HCT116 (cell line): ENCODE measurements around the gene OR2Y1. TPM values are rescaled to one million over a fixed set of nuclear protein-coding genes. Genes with fewer than 3 reads are reported as not detected.

Experiments
- ATAC-seq: fragments of 200-7000 bp; cut with Tn5 transposase; 2 replicates; pipeline ENCODE4 v1.9.1; 2020; ENCODE audit warnings: mild to moderate bottlenecking, moderate library complexity
- BruUV-seq: library from RNA; stranded (reverse); fragments of 400-500 nt; replicated peaks from 2 replicates; lab custom pipeline; 2021; lab: Mats Ljungman, UMichigan
- CTCF ChIA-PET: fragments of 300-600 bp; sonication (Branson Sonifier 250); formaldehyde crosslinking; loops from one replicate; lab custom pipeline; 2021; ENCODE audit warnings: antibody characterized with exemption; lab: Charles Lee
- POLR2A ChIA-PET: fragments of 300-600, 350-600 bp; sonication (Branson Sonifier 250); formaldehyde crosslinking; loops from one replicate; lab custom pipeline; 2021; ENCODE audit warnings: antibody characterized with exemption; lab: Charles Lee
- RAD21 ChIA-PET, 2 experiments: fragments of 300-600 bp; sonication (Branson Sonifier 250); formaldehyde crosslinking; loops; one replicate each; lab custom pipeline; 2023; ENCODE audit warnings: low total read pairs in 2 of 2; ENCODE audit not compliant: uncharacterized antibody in 2 of 2, unreplicated experiment in 2 of 2, low non-redundant PET in 1 of 2; lab: Charles Lee
- DNase-seq: peaks from one replicate; pipeline ENCODE4 v3.0.0-alpha.2; 2010; ENCODE audit warnings: low read depth, low spot score
- H2AFZ ChIP-seq: fragments of 200-600 bp; shearing (Covaris generic), sonication (generic); 2 replicates; pipeline ENCODE4 v1.6.1; 2017; ENCODE audit warnings: low read depth, mixed run types, mixed read lengths, antibody characterized with exemption, low read length; ENCODE audit not compliant: poor library complexity, severe bottlenecking
- H3K27ac ChIP-seq: 2 replicates; pipeline ENCODE4 v1.5.1; 2012; ENCODE audit warnings: low read depth, low read length
- H3K27me3 ChIP-seq: fragments of 200-600 bp; sonication (generic); 2 replicates; pipeline ENCODE4 v1.6.1; 2016; ENCODE audit warnings: mixed run types, low read length, mixed read lengths; ENCODE audit not compliant: insufficient read depth
- H3K36me3 ChIP-seq, 2 experiments: fragments of 200-500 bp in 1 of 2; fragments of 200-600 bp in 1 of 2; sonication (Bioruptor generic) in 1 of 2; sonication (generic) in 1 of 2; 2 replicates each; pipeline versions ENCODE4 v1.5.1 to v1.6.1; 2014 to 2016; ENCODE audit warnings: low read length in 2 of 2, inconsistent platforms in 1 of 2, mixed read lengths in 1 of 2, mixed run types in 1 of 2; ENCODE audit not compliant: insufficient read depth in 2 of 2, control insufficient read depth in 1 of 2
- H3K4me1 ChIP-seq, 2 experiments: fragments of 200-600 bp in 1 of 2; sonication (generic) in 1 of 2; 2 replicates each; pipeline versions ENCODE4 v1.5.1 to v1.6.1; 2012 to 2017; ENCODE audit warnings: low read length in 2 of 2, inconsistent platforms in 1 of 2, mild to moderate bottlenecking in 1 of 2, mixed read lengths in 1 of 2, mixed run types in 1 of 2, moderate library complexity in 1 of 2; ENCODE audit not compliant: insufficient read depth in 2 of 2, control insufficient read depth in 1 of 2
- H3K4me2 ChIP-seq: fragments of 200-600 bp; sonication (generic); 2 replicates; pipeline ENCODE4 v1.6.1; 2017; ENCODE audit warnings: mixed run types, low read length, mixed read lengths
- H3K4me3 ChIP-seq, 2 experiments: fragments of 200-600 bp in 1 of 2; sonication (generic) in 1 of 2; replicated peaks in 1 of 2; 2 replicates each; pipeline ENCODE4 v1.5.1; 2011 to 2016; ENCODE audit warnings: low read length in 2 of 2, control low read depth in 1 of 2, low read depth in 1 of 2, mild to moderate bottlenecking in 1 of 2, mixed read lengths in 1 of 2, mixed run types in 1 of 2
- H3K79me2 ChIP-seq: fragments of 200-600 bp; sonication (generic); 2 replicates; pipeline ENCODE4 v1.6.1; 2017; ENCODE audit warnings: mild to moderate bottlenecking, mixed run types, low read length, moderate library complexity, mixed read lengths; ENCODE audit not compliant: insufficient read depth
- H3K9ac ChIP-seq: fragments of 200-600 bp; sonication (generic); 2 replicates; pipeline ENCODE4 v1.6.1; 2016; ENCODE audit warnings: low read length, mixed read lengths
- H3K9me2 ChIP-seq: fragments of 200-600 bp; sonication (generic), shearing (Covaris generic); 2 replicates; pipeline ENCODE4 v1.6.1; 2017; ENCODE audit warnings: mixed run types, mild to moderate bottlenecking, moderate library complexity; ENCODE audit not compliant: insufficient read depth
- H3K9me3 ChIP-seq, 2 experiments: fragments of 200-500 bp in 1 of 2; fragments of 200-600 bp in 1 of 2; sonication (Bioruptor generic) in 1 of 2; sonication (generic) in 1 of 2; 2 replicates each; pipeline ENCODE4 v1.6.1; 2014 to 2017; ENCODE audit warnings: low read length in 2 of 2, mixed read lengths in 2 of 2, inconsistent platforms in 1 of 2, low read depth in 1 of 2, mild to moderate bottlenecking in 1 of 2, mixed run types in 1 of 2, moderate library complexity in 1 of 2; ENCODE audit not compliant: control insufficient read depth in 1 of 2, insufficient read depth in 1 of 2
- H4K20me1 ChIP-seq: fragments of 200-600 bp; sonication (generic), shearing (Covaris generic); 2 replicates; pipeline ENCODE4 v1.6.1; 2017; ENCODE audit warnings: mixed run types, mild to moderate bottlenecking, moderate library complexity; ENCODE audit not compliant: insufficient read depth
- CEBPB ChIP-seq: IDR thresholded peaks from 2 replicates; pipeline ENCODE4 v1.6.1; 2012; ENCODE audit warnings: low read depth
- ELF1 ChIP-seq: IDR thresholded peaks from 2 replicates; pipeline ENCODE4 v1.6.1; 2012; ENCODE audit warnings: low read depth, borderline replicate concordance
- EZH2 ChIP-seq: fragments of 200-600 bp; sonication (generic); IDR thresholded peaks from 2 replicates; pipeline ENCODE4 v1.6.1; 2017; ENCODE audit warnings: antibody characterized with exemption, mixed run types
- FOSL1 ChIP-seq: IDR thresholded peaks from 2 replicates; pipeline ENCODE4 v1.6.1; 2012; ENCODE audit warnings: low read depth
- POLR2AphosphoS5 ChIP-seq: IDR thresholded peaks from 2 replicates; pipeline ENCODE4 v1.6.1; 2011; ENCODE audit warnings: mild to moderate bottlenecking, low read depth, low read length, moderate library complexity
- RAD21 ChIP-seq: IDR thresholded peaks from 2 replicates; pipeline ENCODE4 v1.6.1; 2012; ENCODE audit warnings: low read depth, mild to moderate bottlenecking
- SIN3A ChIP-seq: IDR thresholded peaks from 2 replicates; pipeline ENCODE4 v1.6.1; 2012; ENCODE audit warnings: low read depth
- SP1 ChIP-seq: IDR thresholded peaks from 2 replicates; pipeline ENCODE4 v1.6.1; 2012; ENCODE audit warnings: low read depth
- SRF ChIP-seq: IDR thresholded peaks from 2 replicates; pipeline ENCODE4 v1.6.1; 2012; ENCODE audit warnings: low read depth
- TCF7L2 ChIP-seq: IDR thresholded peaks from 2 replicates; pipeline ENCODE4 v1.7.0; 2011; ENCODE audit warnings: borderline replicate concordance, inconsistent platforms; ENCODE audit not compliant: insufficient read depth, insufficient read length; ENCODE audit errors: extremely low read depth
- YY1 ChIP-seq: IDR thresholded peaks from 2 replicates; pipeline ENCODE4 v1.6.1; 2011; ENCODE audit warnings: low read length, low read depth, moderate library complexity, mild to moderate bottlenecking; ENCODE audit not compliant: insufficient replicate concordance; ENCODE audit errors: extremely low read depth
- intact Hi-C: fragments of 100-400 bp; cut with micrococcal nuclease; formaldehyde crosslinking; loops from 2 replicates; pipeline ENCODE4 v1.10.0; 2022
- total RNA-seq: library from RNA; stranded (reverse); gene quantifications from one replicate; pipeline ENCODE4 v1.2.1, GENCODE V29; 2021; ENCODE audit not compliant: unreplicated experiment
- TF ChIP-seq, protein P1 (sequence below): IDR thresholded peaks from 2 replicates; pipeline ENCODE4 v1.6.1; 2012
- TF ChIP-seq, protein P2 (sequence below): IDR thresholded peaks from 2 replicates; pipeline ENCODE4 v1.6.1; 2012
- TF ChIP-seq, protein P3 (sequence below): IDR thresholded peaks from 2 replicates; pipeline ENCODE4 v1.6.1; 2011; ENCODE audit warnings: mild to moderate bottlenecking, low read length, moderate library complexity; ENCODE audit not compliant: insufficient replicate concordance; ENCODE audit errors: extremely low read depth

The OR2Y1 gene
- total RNA-seq, 1 experiment from 2014 or later, result not detected

DNA sequence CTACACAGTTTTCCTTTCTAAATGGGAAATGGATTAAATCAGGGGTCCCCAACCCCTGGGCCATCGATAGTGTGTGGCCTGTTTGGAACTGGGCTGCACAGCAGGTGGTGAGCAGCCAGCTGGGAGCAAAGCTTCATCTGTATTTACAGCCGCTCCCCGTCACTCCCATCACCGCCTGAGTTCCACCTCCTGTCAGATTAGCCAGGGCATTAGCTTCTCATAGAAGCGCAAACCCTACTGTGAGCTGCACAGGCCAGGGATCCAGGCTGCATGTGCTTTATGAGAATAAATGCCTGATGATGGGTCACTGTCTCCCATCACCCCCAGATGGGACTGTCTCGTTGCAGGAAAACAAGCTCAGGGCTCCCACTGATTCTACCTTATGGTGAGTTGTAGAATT, 49.3 kb downstream of the OR2Y1 start:
- H3K27me3 ChIP-seq, result 0 out of 2 replicates have a peak, but pooled peaks cover 10% of the 10 kb centered on the region

More for the DNA sequence above, 49.3 kb downstream of the OR2Y1 start:
- H3K9me2 ChIP-seq, result no peaks in the 10 kb centered on the region
- no TSS peak for BruUV-seq
- no peak for ATAC-seq
- H3K4me2 ChIP-seq, result no peak overlapping the region
- no peaks in the 10 kb centered on the region for H3K36me3 ChIP-seq
- TF ChIP-seq RAD21 (no peak), FOSL1 (no peak), EZH2 (no peak), SIN3A (no peak), TCF7L2 (no peak), SRF (no peak), SP1 (no peak), POLR2AphosphoS5 (no peak), ELF1 (no peak), CEBPB (no peak), YY1 (no peak)
- TF ChIP-seq, protein P1, sequence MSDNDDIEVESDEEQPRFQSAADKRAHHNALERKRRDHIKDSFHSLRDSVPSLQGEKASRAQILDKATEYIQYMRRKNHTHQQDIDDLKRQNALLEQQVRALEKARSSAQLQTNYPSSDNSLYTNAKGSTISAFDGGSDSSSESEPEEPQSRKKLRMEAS, result no peak
- TF ChIP-seq, protein P2, sequence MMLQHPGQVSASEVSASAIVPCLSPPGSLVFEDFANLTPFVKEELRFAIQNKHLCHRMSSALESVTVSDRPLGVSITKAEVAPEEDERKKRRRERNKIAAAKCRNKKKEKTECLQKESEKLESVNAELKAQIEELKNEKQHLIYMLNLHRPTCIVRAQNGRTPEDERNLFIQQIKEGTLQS, result no peak
- TF ChIP-seq, protein P3, sequence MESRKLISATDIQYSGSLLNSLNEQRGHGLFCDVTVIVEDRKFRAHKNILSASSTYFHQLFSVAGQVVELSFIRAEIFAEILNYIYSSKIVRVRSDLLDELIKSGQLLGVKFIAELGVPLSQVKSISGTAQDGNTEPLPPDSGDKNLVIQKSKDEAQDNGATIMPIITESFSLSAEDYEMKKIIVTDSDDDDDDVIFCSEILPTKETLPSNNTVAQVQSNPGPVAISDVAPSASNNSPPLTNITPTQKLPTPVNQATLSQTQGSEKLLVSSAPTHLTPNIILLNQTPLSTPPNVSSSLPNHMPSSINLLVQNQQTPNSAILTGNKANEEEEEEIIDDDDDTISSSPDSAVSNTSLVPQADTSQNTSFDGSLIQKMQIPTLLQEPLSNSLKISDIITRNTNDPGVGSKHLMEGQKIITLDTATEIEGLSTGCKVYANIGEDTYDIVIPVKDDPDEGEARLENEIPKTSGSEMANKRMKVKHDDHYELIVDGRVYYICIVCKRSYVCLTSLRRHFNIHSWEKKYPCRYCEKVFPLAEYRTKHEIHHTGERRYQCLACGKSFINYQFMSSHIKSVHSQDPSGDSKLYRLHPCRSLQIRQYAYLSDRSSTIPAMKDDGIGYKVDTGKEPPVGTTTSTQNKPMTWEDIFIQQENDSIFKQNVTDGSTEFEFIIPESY, result no peak
- no peak overlapping the region for H2AFZ ChIP-seq
- no peaks in the 10 kb centered on the region for H4K20me1 ChIP-seq
- intact Hi-C loops, result no loop called here
- ChIA-PET POLR2A (no interaction called here), RAD21 (no interaction called here), CTCF (no interaction called here)
- H3K4me1 ChIP-seq, result no peaks in the 10 kb centered on the region
- H3K79me2 ChIP-seq, result no peaks in the 10 kb centered on the region
- no peak overlapping the region for H3K27ac ChIP-seq
- H3K9ac ChIP-seq, result no peak overlapping the region
- DNase-seq, result no peak
- H3K9me3 ChIP-seq, result no peaks in the 10 kb centered on the region
- H3K4me3 ChIP-seq, result no peak overlapping the region
